HG02970 (cell line): ENCODE data around the gene TOR2A.

Experiments used
- ATAC-seq: cut with Tn5 transposase; IDR thresholded peaks from one replicate; pipeline ENCODE4 v1.9.1; 2021; ENCODE audit warnings: mild to moderate bottlenecking, moderate library complexity, moderate number of reproducible peaks; ENCODE audit not compliant: unreplicated experiment, low FRiP score

TOR2A gene

GRCh38 chr9:127705577-127706379, 29.3 kb downstream of the TOR2A start:
- no peak for ATAC-seq

GRCh38 chr9:127703289-127703946, 31.7 kb downstream of the TOR2A start:
- ATAC-seq = no peak

- ATAC-seq = no peak
These were observed 34.4 kb downstream of the TOR2A start for GRCh38 chr9:127700594-127701255.

GRCh38 chr9:127700140-127700539, 35.0 kb downstream of the TOR2A start:
- no peak for ATAC-seq

GRCh38 chr9:127698985-127699670, 36.0 kb downstream of the TOR2A start:
- ATAC-seq = no peak

- no peak for ATAC-seq
These were observed 36.7 kb downstream of the TOR2A start for GRCh38 chr9:127698386-127698785.

- ATAC-seq = no peak
These were observed 37.5 kb downstream of the TOR2A start for GRCh38 chr9:127697575-127697974.

GRCh38 chr9:127694890-127695720, 40.0 kb downstream of the TOR2A start:
- no peak for ATAC-seq

- ATAC-seq = no peak
These were observed 41.4 kb downstream of the TOR2A start for GRCh38 chr9:127693697-127694096.

- no peak for ATAC-seq
These were observed 42.0 kb downstream of the TOR2A start for GRCh38 chr9:127693143-127693542.

- no peak for ATAC-seq
These were observed 43.0 kb downstream of the TOR2A start for GRCh38 chr9:127692071-127692470.

GRCh38 chr9:127690735-127691134, 44.4 kb downstream of the TOR2A start:
- ATAC-seq = no peak

GRCh38 chr9:127689329-127690000, 45.6 kb downstream of the TOR2A start:
- ATAC-seq = no peak

GRCh38 chr9:127686461-127687393, 48.4 kb downstream of the TOR2A start:
- no peak for ATAC-seq

GRCh38 chr9:127684576-127684975, 50.5 kb downstream of the TOR2A start:
- ATAC-seq = no peak

- no peak for ATAC-seq
These were observed 51.4 kb downstream of the TOR2A start for GRCh38 chr9:127683723-127684122.

GRCh38 chr9:127682351-127683136, 52.5 kb downstream of the TOR2A start:
- ATAC-seq = no peak
